IPS-NIHi11 (cell line): Measurements from ENCODE around the gene S100A10.

Experiments used
- DNase-seq: peaks from one replicate; pipeline ENCODE4 v3.0.0; 2012; ENCODE audit warnings: mixed read lengths, low spot score

Gene S100A10

DNA sequence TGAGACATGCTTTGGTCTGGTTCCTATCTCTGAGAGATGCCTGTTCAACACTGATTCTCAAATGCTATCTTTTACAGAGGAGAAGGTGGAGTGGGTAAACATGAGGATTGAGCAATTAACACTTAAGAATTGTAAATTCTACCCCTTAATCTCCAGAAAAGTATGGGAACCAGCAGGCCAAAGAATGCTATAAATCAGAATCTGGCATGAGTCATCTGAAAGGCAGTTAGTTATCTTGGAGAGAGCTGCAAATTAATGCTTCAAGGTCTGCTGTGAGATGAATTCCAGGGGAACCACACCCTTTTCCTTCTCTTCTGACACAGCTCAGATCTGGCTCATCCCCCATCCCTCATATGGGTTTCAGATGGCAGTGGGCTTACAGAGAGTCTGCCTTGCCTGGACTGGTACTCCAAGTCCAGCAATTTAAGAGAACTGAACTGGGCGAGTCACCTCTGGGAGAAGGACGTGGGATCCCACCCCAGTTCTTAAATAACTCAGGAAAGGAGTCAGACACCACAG lies 5.2 kb downstream of the S100A10 start:
- no peak for DNase-seq

DNA sequence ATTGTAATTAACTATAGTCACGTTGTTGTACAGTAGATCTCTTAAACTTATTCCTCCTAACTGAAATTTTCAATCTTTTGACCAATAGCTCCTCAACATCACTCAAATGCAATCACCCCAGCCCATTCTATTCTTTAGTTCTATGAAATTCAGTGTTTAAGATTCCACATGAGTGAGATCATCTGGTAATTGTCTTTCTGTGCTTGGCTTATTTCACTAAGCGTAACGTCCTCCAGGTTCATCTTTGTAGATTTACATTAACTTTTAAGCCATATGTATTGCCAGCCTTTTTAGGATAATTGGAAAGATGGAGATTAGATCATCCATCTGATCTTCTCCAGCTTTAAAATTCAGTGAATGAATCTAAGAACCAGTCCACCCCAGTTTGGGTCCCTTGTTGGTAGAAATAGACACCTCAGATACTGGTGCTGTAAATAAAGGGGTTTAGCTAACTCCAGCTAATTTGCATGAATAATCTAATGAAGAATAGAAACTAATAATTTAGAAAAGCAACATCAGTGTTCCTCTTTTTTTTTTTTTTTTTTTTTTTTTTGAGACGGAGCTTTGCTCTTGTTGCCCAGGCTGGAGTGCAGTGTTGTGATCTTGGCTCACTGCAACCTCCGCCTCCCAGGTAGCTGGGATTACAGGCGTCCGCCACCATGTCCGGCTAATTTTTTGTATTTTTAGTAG lies 7.0 kb downstream of the S100A10 start:
- DNase-seq, result no peak

DNA sequence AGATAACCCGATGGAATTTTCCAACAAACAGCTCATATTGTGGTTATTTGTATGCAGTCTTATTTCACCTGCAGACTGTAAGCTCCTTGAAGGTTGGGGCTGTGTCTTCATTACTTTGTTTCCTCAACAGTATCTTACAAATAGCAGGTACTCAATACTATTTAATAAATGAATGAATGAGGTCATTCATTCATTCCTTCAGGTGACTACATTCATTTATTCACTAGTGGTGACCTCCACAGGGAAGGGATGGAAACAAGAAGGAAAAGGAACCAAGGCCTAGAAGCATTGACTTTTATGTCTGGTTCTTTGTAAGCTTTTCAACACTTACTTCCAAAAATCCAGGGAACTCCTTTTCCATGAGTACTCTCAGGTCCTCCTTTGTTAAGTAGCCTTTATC lies 7.9 kb downstream of the S100A10 start:
- no peak for DNase-seq

DNA sequence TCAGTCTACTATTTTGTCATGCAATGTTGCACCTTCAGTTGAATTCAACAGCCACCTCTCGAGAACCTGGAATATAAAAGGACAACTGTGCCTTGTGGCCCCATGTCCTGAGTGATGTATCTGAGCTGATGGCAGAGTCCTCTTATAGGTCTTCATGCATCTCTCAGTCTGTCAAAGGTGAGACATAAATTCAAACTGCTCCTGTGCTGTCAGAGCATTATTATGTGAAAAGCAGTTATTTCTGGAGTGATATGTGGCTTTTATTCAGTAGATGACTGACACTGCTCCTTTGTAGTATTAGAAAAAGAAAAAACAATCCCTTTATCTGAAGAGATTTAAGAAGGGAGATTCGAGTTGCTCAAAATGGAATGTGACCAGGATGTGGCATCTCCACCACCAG lies 8.4 kb downstream of the S100A10 start:
- no peak for DNase-seq

DNA sequence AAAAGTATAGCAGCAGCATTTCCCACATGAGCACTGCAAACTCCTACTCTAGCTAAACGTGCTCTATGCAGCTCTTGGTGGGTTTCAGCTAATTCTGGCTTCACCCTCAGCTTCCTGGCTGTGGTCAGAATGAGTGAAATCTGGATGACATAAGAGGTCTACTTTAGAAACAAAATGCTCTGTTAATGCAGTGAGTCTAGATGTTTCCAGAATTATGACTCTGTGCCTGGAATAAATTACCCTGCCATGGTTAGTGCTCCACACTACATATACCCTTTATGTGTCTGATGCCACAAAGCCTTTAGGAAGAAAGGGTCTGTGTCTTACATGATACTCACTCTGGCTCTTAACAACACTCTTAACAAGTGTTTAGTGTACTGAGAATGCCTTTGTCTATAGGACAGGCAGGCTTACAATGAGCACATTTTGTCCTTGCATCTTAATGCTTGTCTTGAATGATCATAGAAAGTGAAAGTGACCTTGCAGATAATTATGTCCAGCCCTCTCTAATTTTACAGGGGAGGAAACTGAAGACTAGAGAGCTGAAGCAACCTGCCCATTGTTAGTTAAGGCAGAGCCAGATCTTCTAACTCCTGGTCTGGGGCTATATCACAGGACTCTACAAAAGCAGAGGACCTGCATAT lies 9.2 kb downstream of the S100A10 start:
- no peak for DNase-seq

DNA sequence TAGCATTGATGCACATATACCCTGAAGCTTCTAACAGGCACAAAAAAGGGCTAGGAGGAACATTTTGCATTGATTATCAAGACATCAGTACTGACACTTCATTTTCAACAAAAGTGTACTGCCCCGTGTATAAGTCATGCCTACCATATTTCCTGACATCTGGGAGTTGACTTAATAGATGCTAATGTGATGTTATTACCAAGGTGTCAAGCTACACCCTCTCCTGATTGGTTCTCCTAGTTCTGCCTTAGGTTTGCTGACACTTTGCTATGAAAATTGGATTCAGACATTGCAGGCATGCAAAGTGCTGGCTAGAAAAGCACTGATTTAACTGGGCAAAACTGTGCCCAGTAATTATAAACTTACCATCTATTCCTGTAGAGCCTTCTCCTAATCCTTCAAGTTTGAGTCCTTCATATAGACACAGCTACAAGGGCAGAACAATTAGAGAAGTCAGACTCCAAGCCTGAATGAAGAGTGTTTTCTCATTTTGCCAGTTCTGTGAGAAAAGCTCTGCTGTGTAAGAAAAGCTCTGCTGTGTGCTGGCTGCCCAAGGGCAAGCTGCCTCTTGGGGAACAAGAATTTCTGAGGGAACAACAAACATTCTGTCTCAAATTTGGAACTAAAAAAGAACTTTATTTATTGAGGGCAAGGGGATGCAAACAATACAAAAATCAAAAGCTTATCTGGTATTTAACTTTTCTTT lies 11.2 kb downstream of the S100A10 start:
- DNase-seq, result no peak

DNA sequence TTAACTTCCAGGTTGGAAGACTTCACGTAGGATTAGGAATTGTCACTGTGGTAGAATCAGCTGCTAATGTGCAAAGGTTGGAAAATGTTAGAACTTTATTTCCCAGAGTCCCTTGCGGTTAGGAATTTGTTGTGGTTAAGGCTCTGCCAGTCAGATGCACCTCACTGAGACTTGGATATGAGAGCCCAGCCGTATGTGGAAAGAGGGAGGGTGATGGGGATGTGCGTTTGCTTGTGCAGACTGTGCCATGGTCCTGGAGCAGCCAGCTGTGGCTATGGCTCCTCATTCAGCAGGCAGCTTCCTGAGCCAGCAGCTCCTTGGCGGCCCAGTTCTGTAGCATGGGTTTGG lies 12.5 kb downstream of the S100A10 start:
- no peak for DNase-seq

DNA sequence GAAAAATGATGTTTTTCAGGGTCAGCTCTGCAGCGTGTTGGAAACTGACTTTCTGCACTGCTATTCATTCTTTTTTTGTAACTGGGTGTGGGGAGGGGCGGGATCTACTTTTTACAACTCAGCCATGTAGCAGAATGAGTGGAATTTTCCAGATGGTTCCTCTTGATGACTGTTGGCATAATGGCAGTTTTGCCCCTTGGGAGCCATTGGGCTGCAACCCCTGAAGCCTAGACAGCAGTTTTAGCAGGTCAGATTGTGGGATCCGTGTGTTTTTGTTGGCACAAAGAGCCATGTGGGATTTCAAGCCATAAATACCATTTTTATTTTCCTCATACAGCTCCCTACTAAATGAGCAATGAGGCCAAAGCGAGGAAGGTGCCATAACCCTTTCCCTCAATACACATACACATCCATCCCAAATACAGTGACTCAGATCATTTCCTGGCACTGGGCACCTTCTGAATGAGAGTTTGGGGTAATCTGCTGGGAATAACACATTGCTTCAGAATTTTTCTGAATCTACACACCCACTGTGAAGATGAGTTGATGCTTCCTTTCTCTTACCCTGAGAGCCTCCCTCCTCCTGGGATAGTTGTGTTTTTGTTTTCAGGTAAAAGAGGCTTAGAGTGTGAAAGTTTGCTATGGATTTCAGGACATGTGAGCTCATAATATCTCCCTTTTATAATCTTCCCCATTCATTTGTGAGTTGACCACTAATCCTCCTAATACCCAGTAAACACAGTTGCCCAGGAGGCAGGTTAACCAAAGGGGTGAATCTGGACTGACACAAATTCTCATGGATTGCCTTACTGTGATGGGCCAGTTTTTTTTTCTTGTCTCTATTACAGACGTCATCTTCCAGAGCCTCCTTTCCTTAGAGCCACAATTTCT lies 13.1 kb downstream of the S100A10 start:
- no peak for DNase-seq

DNA sequence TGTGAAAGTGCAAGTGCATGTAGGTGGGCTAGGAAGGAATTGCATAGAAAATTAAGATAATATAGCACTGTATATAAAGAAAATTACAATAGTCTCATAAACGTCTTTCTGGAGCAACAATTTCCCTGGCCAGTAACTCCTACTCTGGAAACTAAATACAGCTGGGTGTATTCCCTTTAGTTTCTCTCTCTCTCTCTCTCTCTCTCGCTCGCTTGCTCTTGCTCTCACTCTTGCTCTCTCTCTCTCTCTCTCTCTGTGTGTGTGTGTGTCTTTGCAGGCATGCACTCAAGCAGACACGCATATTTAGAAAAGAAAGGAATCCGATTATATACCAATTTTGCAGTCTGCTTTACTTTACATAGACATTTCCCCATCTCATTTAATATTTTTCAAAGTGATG lies 14.7 kb downstream of the S100A10 start:
- DNase-seq, result no peak

DNA sequence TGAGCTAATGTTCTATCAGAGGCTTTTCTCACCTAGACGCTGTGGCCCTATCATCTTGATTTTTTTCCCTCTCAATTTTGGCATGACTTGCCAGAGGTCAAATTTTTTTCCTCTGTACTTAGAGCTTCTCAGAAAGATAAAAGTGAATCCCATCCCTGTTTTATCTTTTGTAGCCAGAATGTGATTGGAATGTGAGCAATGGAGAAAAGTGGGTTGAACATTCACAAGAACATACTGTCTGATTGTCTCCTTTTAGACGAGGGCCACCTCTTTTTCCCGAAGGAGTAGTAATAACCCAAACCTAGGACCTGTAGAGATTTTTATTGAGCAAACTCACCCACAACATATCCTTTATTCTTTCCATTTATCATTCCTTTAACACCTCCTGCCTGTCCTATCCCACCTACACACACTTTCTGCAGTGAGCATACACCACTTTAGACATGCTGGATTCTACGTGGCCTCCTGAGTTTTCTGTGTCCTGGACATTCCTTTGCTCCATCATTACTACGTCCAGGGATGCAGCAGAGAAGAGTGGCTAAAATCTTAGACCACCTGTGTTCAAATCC lies 15.9 kb downstream of the S100A10 start:
- DNase-seq, result no peak

DNA sequence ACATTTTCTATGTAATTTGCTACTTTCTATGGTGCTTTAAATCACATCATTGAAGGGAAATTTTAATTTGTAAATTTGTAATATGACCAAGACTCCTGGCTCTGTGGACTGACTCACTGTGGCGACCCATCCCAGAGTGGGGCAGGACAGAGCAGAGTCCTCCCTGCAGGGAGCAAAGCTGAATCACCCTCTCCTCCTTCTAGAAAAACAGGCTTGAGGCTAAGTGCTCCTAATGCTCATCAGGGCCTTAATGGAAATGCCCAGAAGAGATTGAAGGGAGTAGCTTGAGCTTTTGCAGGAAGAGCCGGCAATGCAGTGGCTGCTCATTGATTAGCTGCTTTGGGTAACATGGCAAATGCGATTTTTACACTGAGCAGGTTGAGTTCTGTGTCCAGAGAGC lies 16.8 kb downstream of the S100A10 start:
- DNase-seq, result no peak

DNA sequence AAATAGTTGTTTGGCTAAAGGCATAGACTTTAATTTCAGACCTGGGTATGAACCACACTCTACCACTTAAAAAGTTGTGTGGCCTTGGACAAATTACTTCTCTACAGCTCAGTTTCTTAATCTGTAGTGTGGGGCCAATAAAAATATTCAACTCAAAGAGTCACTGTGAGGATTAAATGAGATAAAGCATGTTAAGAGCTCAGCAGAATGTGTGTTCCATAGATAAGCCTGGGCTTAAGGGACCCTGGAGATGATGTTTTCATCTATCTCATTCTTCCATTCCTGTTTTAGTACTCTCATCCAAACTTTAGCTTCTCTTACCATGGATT lies 17.7 kb downstream of the S100A10 start:
- DNase-seq, result no peak

DNA sequence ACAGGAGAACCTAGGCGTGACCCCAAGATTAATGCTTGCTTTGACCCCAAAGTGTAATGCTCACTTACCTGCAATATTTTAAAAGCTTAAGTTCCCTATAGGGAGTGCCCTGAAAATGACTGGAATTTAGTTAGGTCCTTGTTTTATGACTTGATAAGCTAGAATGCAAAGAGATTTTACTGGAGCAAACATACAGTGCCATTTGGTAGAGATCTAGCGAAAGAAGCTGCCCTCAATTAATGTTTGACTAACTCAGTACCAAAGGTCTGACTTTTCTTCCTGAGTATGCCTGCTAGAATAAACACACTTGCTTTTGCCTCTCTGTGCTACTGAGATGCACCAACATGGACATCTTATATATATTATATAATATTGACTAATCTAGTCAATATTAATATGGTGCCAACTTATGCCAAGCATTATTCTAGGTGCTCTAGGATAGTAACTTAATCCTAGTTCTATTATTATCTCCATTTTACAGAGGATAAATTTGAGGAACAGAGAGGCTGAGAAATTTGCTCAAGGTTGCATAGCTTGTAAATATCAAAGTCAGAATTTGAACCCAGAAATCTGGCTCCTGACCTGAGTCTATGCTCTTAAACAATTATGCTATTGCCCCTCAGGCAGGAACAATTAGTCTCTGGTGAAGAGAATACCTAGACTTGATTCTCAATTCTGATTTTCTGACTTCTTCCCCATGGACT lies 18.2 kb downstream of the S100A10 start:
- DNase-seq, result no peak

DNA sequence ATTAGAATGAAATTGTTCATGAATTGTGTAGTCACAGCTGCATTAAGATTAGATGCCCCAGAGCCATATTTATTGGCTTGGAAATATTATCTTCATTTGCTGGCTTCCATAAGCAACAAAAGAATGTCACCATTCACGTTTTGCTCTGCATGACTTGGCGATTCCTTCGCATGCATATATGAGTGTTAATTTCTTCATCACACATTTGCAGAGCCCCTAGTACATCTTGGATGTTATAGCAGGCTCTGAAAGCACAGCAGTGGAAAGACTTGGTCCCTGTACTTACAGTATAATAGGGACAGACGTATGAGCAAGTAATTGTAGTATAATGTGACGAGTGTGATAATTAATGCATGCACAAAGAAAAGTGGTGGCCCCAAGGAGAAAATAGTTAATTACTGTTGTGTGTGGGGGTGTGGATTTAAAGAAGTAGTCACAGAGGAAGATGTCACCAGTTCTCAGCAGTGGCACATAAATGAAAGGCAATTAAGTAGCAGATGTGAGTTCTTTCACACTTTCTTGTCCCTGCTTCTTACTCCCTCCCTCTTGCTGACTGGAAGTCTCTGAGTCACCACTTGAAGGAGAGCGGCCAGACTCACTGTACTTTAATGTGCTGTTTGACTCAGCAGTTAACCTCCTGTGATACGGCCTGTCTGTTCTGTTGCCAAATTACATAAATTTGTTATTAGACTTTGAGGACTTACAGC lies 21.0 kb downstream of the S100A10 start:
- peak; percentile 61 for DNase-seq

DNA sequence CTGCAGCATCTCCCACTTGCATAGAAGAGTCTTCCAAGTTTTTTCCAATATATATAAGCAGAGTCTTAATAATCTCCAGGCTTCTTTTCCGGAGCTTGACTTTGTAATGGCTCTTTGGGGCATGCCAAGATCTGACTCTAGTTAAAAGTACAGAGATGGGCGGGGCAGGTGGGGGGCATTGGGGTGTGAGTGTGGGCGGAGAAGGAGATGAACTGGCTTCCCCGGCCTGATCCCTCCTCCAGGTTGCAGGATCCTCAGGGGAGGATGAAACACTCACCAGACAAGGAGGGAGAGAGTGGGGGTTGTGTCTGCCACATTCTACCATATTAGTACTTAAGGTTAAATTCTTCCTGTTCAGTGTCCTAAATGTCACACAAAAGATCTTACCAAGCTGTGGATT lies 23.0 kb downstream of the S100A10 start:
- DNase-seq, result no peak

DNA sequence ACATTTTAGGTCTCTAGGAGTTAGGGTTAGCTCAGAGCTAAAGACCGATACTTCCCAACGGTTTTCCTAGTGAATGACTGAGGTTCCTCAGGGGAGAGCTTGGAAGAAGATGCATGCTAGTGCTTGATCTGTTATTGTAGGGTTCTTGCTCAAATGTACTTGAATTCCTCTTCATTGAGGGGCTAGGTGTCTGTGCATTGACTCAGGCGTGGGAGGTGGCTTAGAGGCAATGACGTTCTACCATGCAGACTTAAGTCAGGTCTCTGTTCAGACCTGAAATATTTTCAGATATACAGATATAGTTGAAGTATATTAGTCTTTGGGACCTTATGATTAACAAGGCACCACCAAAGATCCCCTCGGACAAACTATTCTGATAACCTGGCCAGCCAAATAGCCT lies 23.5 kb downstream of the S100A10 start:
- DNase-seq, result no peak

DNA sequence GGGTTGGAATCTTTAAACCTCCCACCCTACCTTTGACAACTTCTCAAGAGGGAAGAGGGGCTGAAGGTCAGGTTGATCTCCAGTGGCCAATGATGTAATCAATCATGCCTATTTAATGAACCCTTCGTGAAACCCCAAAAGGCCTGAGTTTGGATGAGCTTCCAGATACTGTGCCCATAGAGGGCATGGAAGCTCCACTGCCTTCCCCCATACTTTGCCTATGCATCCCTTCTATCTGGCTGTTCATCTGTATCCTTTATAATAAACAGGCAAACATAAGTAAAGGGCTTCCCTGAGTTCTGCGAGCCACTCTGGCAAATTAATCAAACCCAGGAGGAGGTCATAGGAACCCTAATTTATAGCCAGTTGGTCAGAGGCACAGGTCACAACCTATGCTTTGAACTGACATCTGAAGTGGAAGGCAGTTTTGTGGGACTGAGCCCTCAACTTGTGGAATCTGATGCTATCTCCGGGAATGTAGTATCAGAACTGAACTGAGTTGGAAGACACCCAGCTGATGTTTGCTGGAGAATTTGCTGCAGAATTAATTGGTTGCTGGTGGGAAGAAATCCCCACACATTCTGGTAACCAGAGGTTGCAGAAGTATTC lies 24.8 kb downstream of the S100A10 start:
- DNase-seq, result no peak

DNA sequence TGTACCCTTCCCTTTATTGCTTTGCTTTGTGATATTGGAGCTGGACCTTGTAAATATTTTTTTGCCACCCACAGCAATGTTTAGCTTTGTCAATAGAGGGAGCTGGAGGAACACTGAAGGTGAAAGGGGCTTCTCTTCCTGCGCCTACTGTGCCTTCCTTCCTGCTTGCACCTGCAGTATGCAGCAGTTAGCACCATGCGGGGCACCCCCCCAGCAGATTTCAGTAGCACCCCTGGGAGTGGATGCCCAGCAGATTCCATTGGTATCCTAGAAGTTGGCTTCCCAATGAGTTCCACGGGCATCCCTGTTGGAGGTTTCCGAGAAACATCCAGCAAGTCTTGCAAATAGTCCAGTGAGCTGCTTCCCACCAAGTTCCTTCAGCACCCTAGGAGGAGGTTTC lies 25.6 kb downstream of the S100A10 start:
- peak; percentile 65 for DNase-seq

DNA sequence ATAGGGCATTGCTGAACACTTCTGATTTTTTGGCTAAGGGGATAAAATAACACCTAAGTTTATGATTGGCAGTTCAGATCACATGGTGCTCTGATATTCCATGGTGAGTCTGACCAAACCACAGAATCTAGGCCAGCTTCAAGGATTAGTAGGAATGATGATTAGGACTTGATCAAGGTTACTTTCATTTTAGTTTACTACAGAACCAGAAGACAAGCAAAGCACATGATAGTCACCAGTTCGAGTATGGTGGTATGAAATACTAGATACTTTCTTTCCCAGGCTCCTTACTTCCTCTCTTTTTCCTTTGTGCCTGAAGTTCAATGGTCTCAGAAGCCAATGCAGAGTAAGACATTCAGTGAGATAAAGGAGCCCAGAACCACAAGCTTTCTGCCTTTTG lies 26.6 kb downstream of the S100A10 start:
- no peak for DNase-seq

DNA sequence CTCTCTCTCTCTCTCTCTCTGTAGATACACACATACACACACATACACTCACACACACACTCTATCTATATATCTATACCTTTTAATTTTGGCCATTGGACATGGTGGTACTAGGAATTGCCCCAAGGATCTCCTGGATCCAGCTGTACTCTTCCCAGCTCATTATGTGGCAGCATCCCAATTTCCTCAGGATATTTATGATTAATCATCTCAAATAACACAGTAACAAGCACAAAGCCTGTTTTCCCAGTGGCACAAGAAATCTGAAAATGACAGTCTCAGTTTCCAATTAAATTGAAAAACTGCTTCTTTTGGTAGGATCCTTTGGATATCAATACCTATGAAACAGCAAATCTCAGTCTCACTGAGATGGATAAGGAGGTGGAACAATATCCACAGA lies 27.6 kb downstream of the S100A10 start:
- no peak for DNase-seq
